PFSK-1 (cell line): Measurements from ENCODE around the gene SLC1A5.

Experiments used
- FOXP2 ChIP-seq: optimal IDR thresholded peaks from 2 replicates; pipeline ENCODE3; 2011; ENCODE audit warnings: borderline replicate concordance, control low read depth, inconsistent platforms; ENCODE audit not compliant: insufficient read depth; ENCODE audit errors: extremely low read length, extremely low read depth
- POLR2AphosphoS5 ChIP-seq: IDR thresholded peaks from 2 replicates; pipeline ENCODE4 v1.6.1; 2012; ENCODE audit warnings: low read depth, mild to moderate bottlenecking, control low read depth, low read length, moderate library complexity
- REST ChIP-seq, 2 experiments: IDR thresholded peaks; 2 replicates each; pipeline versions ENCODE4 v1.6.1 to v1.8.0; 2011 to 2012; ENCODE audit warnings: low read depth in 2 of 2, low read length in 2 of 2, control low read depth in 1 of 2, inconsistent platforms in 1 of 2, mild to moderate bottlenecking in 1 of 2, moderate library complexity in 1 of 2; ENCODE audit not compliant: insufficient read depth in 1 of 2
- SIN3A ChIP-seq: IDR thresholded peaks from 2 replicates; pipeline ENCODE4 v1.6.1; 2012; ENCODE audit warnings: mild to moderate bottlenecking, low read length, moderate library complexity, borderline replicate concordance; ENCODE audit not compliant: insufficient read depth
- TAF1 ChIP-seq: IDR thresholded peaks from 2 replicates; pipeline ENCODE4 v1.6.1; 2012; ENCODE audit warnings: low read length, control low read depth, borderline replicate concordance; ENCODE audit not compliant: insufficient read depth

SLC1A5 gene

GRCh38 chr19:46821512-46822409, 33.4 kb upstream of the SLC1A5 start:
- TF ChIP-seq FOXP2 (no peak), SIN3A (no peak), REST (IDR thresholded peaks at IDR 0.05; ENCODE audit: insufficient read depth in 1 of 2, low read depth in 2 of 2, low read length in 2 of 2) (no peak), TAF1 (no peak), POLR2AphosphoS5 (no peak)

GRCh38 chr19:46818812-46819211, 30.4 kb upstream of the SLC1A5 start:
- TF ChIP-seq FOXP2 (no peak), SIN3A (no peak), TAF1 (no peak), REST (IDR thresholded peaks at IDR 0.05; ENCODE audit: insufficient read depth in 1 of 2, low read depth in 2 of 2, low read length in 2 of 2) (no peak), POLR2AphosphoS5 (no peak)

GRCh38 chr19:46815833-46816627, 27.6 kb upstream of the SLC1A5 start:
- no peak for TF ChIP-seq REST (IDR thresholded peaks at IDR 0.05; ENCODE audit: insufficient read depth in 1 of 2, low read depth in 2 of 2, low read length in 2 of 2)
- TF ChIP-seq TAF1 = no peak
- no peak for TF ChIP-seq SIN3A
- no peak for TF ChIP-seq FOXP2
- TF ChIP-seq POLR2AphosphoS5 = no peak

GRCh38 chr19:46813839-46814358, 25.5 kb upstream of the SLC1A5 start:
- TF ChIP-seq REST (IDR thresholded peaks at IDR 0.05; ENCODE audit: insufficient read depth in 1 of 2, low read depth in 2 of 2, low read length in 2 of 2) (no peak), POLR2AphosphoS5 (no peak), FOXP2 (no peak), TAF1 (no peak), SIN3A (no peak)
